K562 (cell line): ENCODE measurements around the gene MRPL58.

ENCODE experiments used
- CBX3 ChIP-seq, 2 experiments: IDR thresholded peaks; 1 replicate in 1 of 2; 2 replicates in 1 of 2; pipeline ENCODE4 v1.6.1; 2012; ENCODE audit warnings: inconsistent platforms in 2 of 2, low read length in 2 of 2, borderline replicate concordance in 1 of 2, control low read depth in 1 of 2
- EP300 ChIP-seq: IDR thresholded peaks from 2 replicates; pipeline ENCODE4 v1.6.1; 2012; ENCODE audit warnings: low read length, improper control_type of control experiment
- ETV1 ChIP-seq: fragments of 450-650 bp; conservative IDR thresholded peaks from 2 replicates; pipeline ENCODE4 v1.6.1; 2016; ENCODE audit warnings: missing genetic modification characterization, control low read depth, low read depth, missing compliant biosample characterization
- KLF10 ChIP-seq: fragments of 250-450 bp; sonication (Bioruptor Pico); IDR thresholded peaks from 2 replicates; pipeline ENCODE4 v1.6.1; 2021; ENCODE audit warnings: matching md5 sums
- NFE2 ChIP-seq: IDR thresholded peaks from 2 replicates; pipeline ENCODE4 v1.6.1; 2014; ENCODE audit warnings: antibody characterized with exemption, low read depth
- POLR2A ChIP-seq: fragments of 450-650 bp; conservative IDR thresholded peaks from 2 replicates; pipeline ENCODE4 v1.6.1; 2016
- RNF2 ChIP-seq: sonication (generic); IDR thresholded peaks from 2 replicates; pipeline ENCODE4 v1.6.1; 2016
- TAF7 ChIP-seq: fragments of 450-650 bp; IDR thresholded peaks from 2 replicates; pipeline ENCODE4 v1.6.1; 2016; ENCODE audit warnings: missing genetic modification characterization, missing compliant biosample characterization
- YBX1 ChIP-seq: fragments of 450-650 bp; IDR thresholded peaks from 2 replicates; pipeline ENCODE4 v1.7.1; 2016; ENCODE audit warnings: mild to moderate bottlenecking
- ZNF311 ChIP-seq: fragments of 250-450 bp; sonication (Bioruptor Pico); IDR thresholded peaks from 2 replicates; pipeline ENCODE4 v1.4.0; 2020; ENCODE audit warnings: mild to moderate bottlenecking, moderate library complexity
- TF ChIP-seq, protein P1 (sequence below): fragments of 150-350 bp; IDR thresholded peaks from 2 replicates; pipeline ENCODE4 v1.6.1; 2014; ENCODE audit warnings: low read depth, mild to moderate bottlenecking, low read length, borderline replicate concordance

GRCh38 chr17:75060434-75061054, 48.1 kb downstream of the MRPL58 start:
- TF ChIP-seq RNF2 (no peak), TAF7 (tag) (no peak), CBX3 (IDR thresholded peaks at IDR 0.05; ENCODE audit: borderline replicate concordance in 1 of 2, low read length in 2 of 2) (no peak), ETV1 (tag) (no peak), ZNF311 (no peak), KLF10 (no peak), EP300 (no peak), POLR2A (no peak), NFE2 (no peak), YBX1 (no peak)
- TF ChIP-seq, protein P1, sequence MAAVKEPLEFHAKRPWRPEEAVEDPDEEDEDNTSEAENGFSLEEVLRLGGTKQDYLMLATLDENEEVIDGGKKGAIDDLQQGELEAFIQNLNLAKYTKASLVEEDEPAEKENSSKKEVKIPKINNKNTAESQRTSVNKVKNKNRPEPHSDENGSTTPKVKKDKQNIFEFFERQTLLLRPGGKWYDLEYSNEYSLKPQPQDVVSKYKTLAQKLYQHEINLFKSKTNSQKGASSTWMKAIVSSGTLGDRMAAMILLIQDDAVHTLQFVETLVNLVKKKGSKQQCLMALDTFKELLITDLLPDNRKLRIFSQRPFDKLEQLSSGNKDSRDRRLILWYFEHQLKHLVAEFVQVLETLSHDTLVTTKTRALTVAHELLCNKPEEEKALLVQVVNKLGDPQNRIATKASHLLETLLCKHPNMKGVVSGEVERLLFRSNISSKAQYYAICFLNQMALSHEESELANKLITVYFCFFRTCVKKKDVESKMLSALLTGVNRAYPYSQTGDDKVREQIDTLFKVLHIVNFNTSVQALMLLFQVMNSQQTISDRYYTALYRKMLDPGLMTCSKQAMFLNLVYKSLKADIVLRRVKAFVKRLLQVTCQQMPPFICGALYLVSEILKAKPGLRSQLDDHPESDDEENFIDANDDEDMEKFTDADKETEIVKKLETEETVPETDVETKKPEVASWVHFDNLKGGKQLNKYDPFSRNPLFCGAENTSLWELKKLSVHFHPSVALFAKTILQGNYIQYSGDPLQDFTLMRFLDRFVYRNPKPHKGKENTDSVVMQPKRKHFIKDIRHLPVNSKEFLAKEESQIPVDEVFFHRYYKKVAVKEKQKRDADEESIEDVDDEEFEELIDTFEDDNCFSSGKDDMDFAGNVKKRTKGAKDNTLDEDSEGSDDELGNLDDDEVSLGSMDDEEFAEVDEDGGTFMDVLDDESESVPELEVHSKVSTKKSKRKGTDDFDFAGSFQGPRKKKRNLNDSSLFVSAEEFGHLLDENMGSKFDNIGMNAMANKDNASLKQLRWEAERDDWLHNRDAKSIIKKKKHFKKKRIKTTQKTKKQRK = no peak
